Left hindlimb (tissue), 1 donor: ENCODE results near the gene PLA2R1.

Source experiments
- DNase-seq: peaks from one replicate; pipeline ENCODE4 v3.0.0-alpha.2; 2018

The PLA2R1 gene

GRCh38 chr2:159891917-159892730 lies 170.3 kb downstream of the PLA2R1 start:
- DNase-seq, result no peak

GRCh38 chr2:159891267-159891588 lies 171.2 kb downstream of the PLA2R1 start:
- no peak for DNase-seq

GRCh38 chr2:159890551-159891266 lies 171.7 kb downstream of the PLA2R1 start:
- no peak for DNase-seq

- DNase-seq, result no peak
Measured at GRCh38 chr2:159882130-159882745, 180.2 kb downstream of the PLA2R1 start.
